Panc1 (cell line): Measurements from ENCODE around the gene PDXK. TPM values are rescaled to one million over a fixed set of nuclear protein-coding genes. Genes with fewer than 3 reads are reported as not detected.

ENCODE experiments used
- ATAC-seq: fragments of 200-7000 bp; cut with Tn5 transposase; 2 replicates; pipeline ENCODE4 v1.9.1; 2020; ENCODE audit warnings: mild to moderate bottlenecking, moderate library complexity
- BruUV-seq: library from RNA; stranded (reverse); fragments of 400-500 nt; replicated peaks from 2 replicates; lab custom pipeline; 2021; lab: Mats Ljungman, UMichigan
- CTCF ChIA-PET: fragments of 300-600 bp; sonication (Branson Sonifier 250); formaldehyde crosslinking; loops from one replicate; lab custom pipeline; 2022; ENCODE audit warnings: antibody characterized with exemption; lab: Charles Lee
- POLR2A ChIA-PET: fragments of 300-600 bp; sonication (Branson Sonifier 250); formaldehyde crosslinking; loops from one replicate; lab custom pipeline; 2022; ENCODE audit warnings: antibody characterized with exemption; lab: Charles Lee
- DNase-seq: peaks from one replicate; pipeline ENCODE4 v3.0.0-alpha.2; 2010; ENCODE audit warnings: low read depth, low spot score
- H3K27ac ChIP-seq: 2 replicates; pipeline ENCODE4 v1.5.1; 2011; ENCODE audit warnings: mild to moderate bottlenecking, low read length, inconsistent platforms
- H3K27me3 ChIP-seq: fragments of 200-500 bp; sonication (Bioruptor generic); 2 replicates; pipeline ENCODE4 v1.6.0; 2014; ENCODE audit warnings: low read length, inconsistent platforms; ENCODE audit not compliant: control insufficient read depth, insufficient read depth
- H3K36me3 ChIP-seq: fragments of 200-500 bp; sonication (Bioruptor generic); 2 replicates; pipeline ENCODE4 v1.5.1; 2014; ENCODE audit warnings: inconsistent platforms, mild to moderate bottlenecking, low read length, moderate library complexity; ENCODE audit not compliant: control insufficient read depth, insufficient read depth
- H3K4me1 ChIP-seq: 2 replicates; pipeline ENCODE4 v1.5.1; 2011; ENCODE audit warnings: inconsistent platforms, mild to moderate bottlenecking, low read length, moderate library complexity; ENCODE audit not compliant: control insufficient read depth, insufficient read depth
- H3K4me3 ChIP-seq, 2 experiments: 2 replicates each; pipeline ENCODE4 v1.5.1; 2011 to 2012; ENCODE audit warnings: low read depth in 2 of 2, low read length in 2 of 2, mild to moderate bottlenecking in 2 of 2, inconsistent platforms in 1 of 2, moderate library complexity in 1 of 2
- H3K9me3 ChIP-seq: fragments of 200-500 bp; sonication (Bioruptor generic); 2 replicates; pipeline ENCODE4 v1.5.1; 2014; ENCODE audit warnings: low read depth, mild to moderate bottlenecking, inconsistent platforms, low read length, moderate library complexity; ENCODE audit not compliant: control insufficient read depth, insufficient read depth
- POLR2AphosphoS5 ChIP-seq: IDR thresholded peaks from 2 replicates; pipeline ENCODE4 v1.6.1; 2012; ENCODE audit warnings: mild to moderate bottlenecking, low read depth, low read length, moderate library complexity
- SIN3A ChIP-seq: IDR thresholded peaks from 2 replicates; pipeline ENCODE4 v1.6.1; 2012; ENCODE audit warnings: low read depth, mild to moderate bottlenecking, low read length, moderate library complexity, borderline replicate concordance; ENCODE audit not compliant: insufficient read depth
- TCF7L2 ChIP-seq: IDR thresholded peaks from 2 replicates; pipeline ENCODE4 v1.6.1; 2011; ENCODE audit warnings: mild to moderate bottlenecking, low read depth, low read length, inconsistent platforms
- in situ Hi-C: cut with HindIII; loops from 2 replicates; pipeline ENCODE4 v1.10.0; 2016; ENCODE audit warnings: low sequenced_read_pairs, low pct_unique_long_range_greater_than_20kb
- intact Hi-C: fragments of 100-400 bp; cut with micrococcal nuclease; formaldehyde crosslinking; loops from one replicate; pipeline ENCODE4 v1.10.0; 2022; ENCODE audit not compliant: unreplicated experiment
- total RNA-seq: library from RNA; stranded (reverse); gene quantifications from one replicate; pipeline ENCODE4 v1.2.1, GENCODE V29; 2021; ENCODE audit not compliant: unreplicated experiment
- TF ChIP-seq, protein P1 (sequence below), 2 experiments: IDR thresholded peaks; 2 replicates each; pipeline ENCODE4 v1.6.1; 2011 to 2012; ENCODE audit warnings: low read depth in 2 of 2, control low read depth in 1 of 2, low read length in 1 of 2, mild to moderate bottlenecking in 1 of 2, moderate library complexity in 1 of 2; ENCODE audit not compliant: insufficient read depth in 1 of 2
- TF ChIP-seq, protein P2 (sequence below): fragments of 450-650 bp; IDR thresholded peaks from 2 replicates; pipeline ENCODE4 v1.5.1; 2017; ENCODE audit warnings: mild to moderate bottlenecking

The PDXK gene
- total RNA-seq, 1 experiment from 2014 or later: 184 TPM

DNA sequence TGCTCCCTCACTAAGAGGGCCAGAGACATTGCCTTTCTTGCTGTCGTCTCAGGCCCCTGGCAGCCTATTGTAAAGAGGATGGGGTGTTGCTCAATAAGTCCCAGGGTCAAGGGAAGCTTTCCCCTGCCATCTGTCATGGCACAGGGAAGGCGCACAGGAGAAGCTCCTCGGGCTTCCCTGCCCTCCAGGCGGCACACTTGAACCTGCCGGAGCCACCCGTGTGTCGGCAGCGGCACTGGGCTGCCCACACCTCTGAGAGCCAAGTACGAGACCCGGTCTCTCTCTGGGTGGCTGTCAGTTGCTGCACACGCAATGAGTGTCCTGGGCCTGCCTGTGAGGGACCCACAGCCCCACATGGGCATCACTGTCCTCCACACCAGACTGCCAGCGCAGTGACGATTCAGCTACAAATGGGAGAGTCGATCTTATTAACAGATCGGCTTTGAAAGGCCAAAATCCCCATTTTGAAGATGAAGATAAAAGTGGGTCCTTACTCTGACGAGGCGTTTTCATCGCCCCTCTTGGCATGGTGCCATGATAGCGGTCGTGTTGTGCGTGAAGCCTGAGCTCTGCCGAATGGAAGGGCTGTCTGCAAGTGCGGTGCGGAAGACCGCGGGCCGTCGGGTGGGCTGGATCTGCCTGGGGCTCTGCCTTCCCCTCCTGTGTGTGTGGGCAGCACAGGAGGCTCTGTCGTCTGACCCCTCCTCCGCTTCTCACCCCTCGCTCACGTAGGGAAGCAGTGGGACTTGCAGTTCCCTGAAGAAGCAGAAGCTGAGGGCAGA lies 29.2 kb upstream of the PDXK start:
- CTCF ChIA-PET: no interaction called here

DNA sequence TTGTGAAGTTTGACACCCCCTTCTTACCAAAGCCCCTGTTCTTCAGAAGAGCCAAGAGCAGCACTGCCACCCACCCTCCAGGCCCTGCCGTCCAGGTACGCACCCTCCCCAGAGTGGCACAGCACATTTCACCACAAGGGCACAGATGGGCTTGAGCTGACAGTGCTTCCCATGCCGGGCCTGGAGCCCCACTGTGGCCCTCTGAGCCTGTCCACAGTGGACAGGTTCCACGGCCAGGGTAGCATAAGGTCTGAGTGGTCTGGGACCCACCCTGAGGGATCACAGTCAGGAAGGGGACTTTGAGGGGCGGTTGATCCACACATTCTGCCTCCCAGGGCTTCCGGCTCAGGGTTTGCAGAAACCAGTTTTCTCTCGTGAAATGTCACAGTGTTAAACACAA lies 28.6 kb upstream of the PDXK start:
- TF ChIP-seq TCF7L2 (no peak), POLR2AphosphoS5 (no peak)
- TF ChIP-seq, protein P1, sequence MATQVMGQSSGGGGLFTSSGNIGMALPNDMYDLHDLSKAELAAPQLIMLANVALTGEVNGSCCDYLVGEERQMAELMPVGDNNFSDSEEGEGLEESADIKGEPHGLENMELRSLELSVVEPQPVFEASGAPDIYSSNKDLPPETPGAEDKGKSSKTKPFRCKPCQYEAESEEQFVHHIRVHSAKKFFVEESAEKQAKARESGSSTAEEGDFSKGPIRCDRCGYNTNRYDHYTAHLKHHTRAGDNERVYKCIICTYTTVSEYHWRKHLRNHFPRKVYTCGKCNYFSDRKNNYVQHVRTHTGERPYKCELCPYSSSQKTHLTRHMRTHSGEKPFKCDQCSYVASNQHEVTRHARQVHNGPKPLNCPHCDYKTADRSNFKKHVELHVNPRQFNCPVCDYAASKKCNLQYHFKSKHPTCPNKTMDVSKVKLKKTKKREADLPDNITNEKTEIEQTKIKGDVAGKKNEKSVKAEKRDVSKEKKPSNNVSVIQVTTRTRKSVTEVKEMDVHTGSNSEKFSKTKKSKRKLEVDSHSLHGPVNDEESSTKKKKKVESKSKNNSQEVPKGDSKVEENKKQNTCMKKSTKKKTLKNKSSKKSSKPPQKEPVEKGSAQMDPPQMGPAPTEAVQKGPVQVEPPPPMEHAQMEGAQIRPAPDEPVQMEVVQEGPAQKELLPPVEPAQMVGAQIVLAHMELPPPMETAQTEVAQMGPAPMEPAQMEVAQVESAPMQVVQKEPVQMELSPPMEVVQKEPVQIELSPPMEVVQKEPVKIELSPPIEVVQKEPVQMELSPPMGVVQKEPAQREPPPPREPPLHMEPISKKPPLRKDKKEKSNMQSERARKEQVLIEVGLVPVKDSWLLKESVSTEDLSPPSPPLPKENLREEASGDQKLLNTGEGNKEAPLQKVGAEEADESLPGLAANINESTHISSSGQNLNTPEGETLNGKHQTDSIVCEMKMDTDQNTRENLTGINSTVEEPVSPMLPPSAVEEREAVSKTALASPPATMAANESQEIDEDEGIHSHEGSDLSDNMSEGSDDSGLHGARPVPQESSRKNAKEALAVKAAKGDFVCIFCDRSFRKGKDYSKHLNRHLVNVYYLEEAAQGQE (IDR thresholded peaks at IDR 0.05; ENCODE audit: insufficient read depth in 1 of 2, low read depth in 2 of 2, low read length in 1 of 2): no peak
- Histone ChIP-seq H3K27me3 (no peaks in the 10 kb centered on the region), H3K36me3 (peaks cover 3% of the 10 kb centered on the region), H3K4me3 (no peak overlapping the region), H3K9me3 (no peaks in the 10 kb centered on the region), H3K4me1 (no peaks in the 10 kb centered on the region), H3K27ac (no peak overlapping the region)
- ATAC-seq: no peak
- CTCF ChIA-PET: no interaction called here
- no peak for DNase-seq
- in situ Hi-C loops (no loop called here), intact Hi-C loops (no loop called here)
- no TSS peak for BruUV-seq
- POLR2A ChIA-PET: no interaction called here

More for the DNA sequence above, 29.2 kb upstream of the PDXK start:
- in situ Hi-C loops (no loop called here), intact Hi-C loops (no loop called here)
- no peak for DNase-seq
- Histone ChIP-seq H3K4me3 (no peak overlapping the region), H3K36me3 (peaks cover 3% of the 10 kb centered on the region), H3K4me1 (no peaks in the 10 kb centered on the region), H3K9me3 (no peaks in the 10 kb centered on the region), H3K27me3 (no peaks in the 10 kb centered on the region), H3K27ac (no peak overlapping the region)
- no TSS peak for BruUV-seq
- no peak for TF ChIP-seq POLR2AphosphoS5
- TF ChIP-seq SIN3A: no peak
- TF ChIP-seq, protein P1 (IDR thresholded peaks at IDR 0.05; ENCODE audit: insufficient read depth in 1 of 2, low read depth in 2 of 2, low read length in 1 of 2): no peak
- TF ChIP-seq, protein P2, sequence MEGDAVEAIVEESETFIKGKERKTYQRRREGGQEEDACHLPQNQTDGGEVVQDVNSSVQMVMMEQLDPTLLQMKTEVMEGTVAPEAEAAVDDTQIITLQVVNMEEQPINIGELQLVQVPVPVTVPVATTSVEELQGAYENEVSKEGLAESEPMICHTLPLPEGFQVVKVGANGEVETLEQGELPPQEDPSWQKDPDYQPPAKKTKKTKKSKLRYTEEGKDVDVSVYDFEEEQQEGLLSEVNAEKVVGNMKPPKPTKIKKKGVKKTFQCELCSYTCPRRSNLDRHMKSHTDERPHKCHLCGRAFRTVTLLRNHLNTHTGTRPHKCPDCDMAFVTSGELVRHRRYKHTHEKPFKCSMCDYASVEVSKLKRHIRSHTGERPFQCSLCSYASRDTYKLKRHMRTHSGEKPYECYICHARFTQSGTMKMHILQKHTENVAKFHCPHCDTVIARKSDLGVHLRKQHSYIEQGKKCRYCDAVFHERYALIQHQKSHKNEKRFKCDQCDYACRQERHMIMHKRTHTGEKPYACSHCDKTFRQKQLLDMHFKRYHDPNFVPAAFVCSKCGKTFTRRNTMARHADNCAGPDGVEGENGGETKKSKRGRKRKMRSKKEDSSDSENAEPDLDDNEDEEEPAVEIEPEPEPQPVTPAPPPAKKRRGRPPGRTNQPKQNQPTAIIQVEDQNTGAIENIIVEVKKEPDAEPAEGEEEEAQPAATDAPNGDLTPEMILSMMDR: no peak
- TF ChIP-seq TCF7L2: no peak
- POLR2A ChIA-PET: no interaction called here
- ATAC-seq: 0 out of 2 replicates have a peak, but pooled peaks have one; percentile 24
